IMR-90 (cell line): Measurements from ENCODE around the gene MET. TPM values are rescaled to one million over a fixed set of nuclear protein-coding genes. Genes with fewer than 3 reads are reported as not detected.
A peak's percentile ranks its signal among the peaks of the same experiment; 100 is the strongest.

Experiments
- ATAC-seq: fragments of 200-7000 bp; cut with Tn5 transposase; 2 replicates; pipeline ENCODE4 v1.9.1; 2020; ENCODE audit warnings: low read depth, mild to moderate bottlenecking, moderate library complexity
- BruUV-seq: library from RNA; stranded (reverse); fragments of 400-500 nt; replicated peaks from 2 replicates; lab custom pipeline; 2021; lab: Mats Ljungman, UMichigan
- CTCF ChIA-PET: fragments of 300-600 bp; formaldehyde crosslinking; extraction: SDS; loops from one replicate; lab custom pipeline; 2021; ENCODE audit warnings: antibody characterized with exemption; lab: Yijun Ruan, JAX
- POLR2A ChIA-PET: fragments of 300-600 bp; sonication (Branson Sonifier 250); formaldehyde crosslinking; loops from one replicate; lab custom pipeline; 2022; ENCODE audit warnings: antibody characterized with exemption; ENCODE audit not compliant: unreplicated experiment; lab: Charles Lee
- DNase-seq: peaks from one replicate; pipeline ENCODE4 v3.0.0; 2013
- H2AFZ ChIP-seq: replicated peaks from 2 replicates; pipeline ENCODE3; 2013; ENCODE audit warnings: low read length, mild to moderate bottlenecking; ENCODE audit not compliant: poor library complexity
- H2AK5ac ChIP-seq: 2 replicates; pipeline ENCODE4 v1.6.1; 2013; ENCODE audit warnings: low read depth, low read length, inconsistent platforms
- H2AK9ac ChIP-seq: replicated peaks from 2 replicates; pipeline ENCODE3; 2013; ENCODE audit warnings: mild to moderate bottlenecking, low read depth, low read length, moderate library complexity; ENCODE audit not compliant: poor library complexity
- H2BK120ac ChIP-seq: 2 replicates; pipeline ENCODE4 v1.6.1; 2013; ENCODE audit warnings: low read depth, low read length, inconsistent platforms
- H2BK15ac ChIP-seq: 3 replicates; pipeline ENCODE4 v1.6.1; 2013; ENCODE audit warnings: low read depth, low read length, inconsistent platforms
- H2BK20ac ChIP-seq: 2 replicates; pipeline ENCODE4 v1.6.1; 2013; ENCODE audit warnings: low read depth, mild to moderate bottlenecking, inconsistent platforms, low read length, moderate library complexity
- H2BK5ac ChIP-seq: 2 replicates; pipeline ENCODE4 v1.6.1; 2013; ENCODE audit warnings: mild to moderate bottlenecking, low read depth, low read length, inconsistent platforms; ENCODE audit not compliant: poor library complexity, severe bottlenecking
- H3K14ac ChIP-seq: replicated peaks from 2 replicates; pipeline ENCODE4 v1.6.1; 2013; ENCODE audit warnings: low read depth, low read length, inconsistent platforms
- H3K18ac ChIP-seq: 2 replicates; pipeline ENCODE4 v1.6.1; 2013; ENCODE audit warnings: low read depth, low read length, control low read depth
- H3K23ac ChIP-seq: 2 replicates; pipeline ENCODE4 v1.6.1; 2013; ENCODE audit warnings: low read depth, low read length, inconsistent platforms
- H3K27ac ChIP-seq: 2 replicates; pipeline ENCODE4 v1.5.1; 2013; ENCODE audit warnings: mild to moderate bottlenecking, control low read depth, low read length; ENCODE audit not compliant: insufficient read depth
- H3K27me3 ChIP-seq: 2 replicates; pipeline ENCODE4 v1.6.1; 2013; ENCODE audit warnings: low read length; ENCODE audit not compliant: control insufficient read depth, insufficient read depth
- H3K36me3 ChIP-seq: 2 replicates; pipeline ENCODE4 v1.6.1; 2013; ENCODE audit warnings: low read length, mixed read lengths; ENCODE audit not compliant: control insufficient read depth, insufficient read depth
- H3K4ac ChIP-seq: 2 replicates; pipeline ENCODE4 v1.6.1; 2013; ENCODE audit warnings: low read depth, low read length, inconsistent platforms
- H3K4me1 ChIP-seq: 2 replicates; pipeline ENCODE4 v1.6.1; 2013; ENCODE audit warnings: low read length, mixed read lengths; ENCODE audit not compliant: control insufficient read depth, insufficient read depth
- H3K4me2 ChIP-seq: 2 replicates; pipeline ENCODE4 v1.6.1; 2013; ENCODE audit warnings: low read depth, mild to moderate bottlenecking, control low read depth, low read length, moderate library complexity
- H3K4me3 ChIP-seq: 2 replicates; pipeline ENCODE4 v1.5.1; 2013; ENCODE audit warnings: low read depth, mild to moderate bottlenecking, control low read depth, low read length, moderate library complexity; ENCODE audit not compliant: insufficient read depth
- H3K56ac ChIP-seq: 2 replicates; pipeline ENCODE4 v1.6.1; 2013; ENCODE audit warnings: low read length, inconsistent platforms; ENCODE audit not compliant: insufficient read depth; ENCODE audit errors: extremely low read depth
- H3K79me1 ChIP-seq, 2 experiments: 2 replicates each; pipeline ENCODE4 v1.6.1; 2013; ENCODE audit warnings: low read length in 2 of 2, inconsistent platforms in 1 of 2, low read depth in 1 of 2
- H3K9ac ChIP-seq: 2 replicates; pipeline ENCODE4 v1.6.1; 2013; ENCODE audit warnings: low read depth, low read length, control low read depth
- H3K9me1 ChIP-seq: 2 replicates; pipeline ENCODE4 v1.6.1; 2013; ENCODE audit warnings: low read length, inconsistent platforms; ENCODE audit not compliant: insufficient read depth
- H3K9me3 ChIP-seq: 2 replicates; pipeline ENCODE4 v1.6.1; 2013; ENCODE audit warnings: low read length; ENCODE audit not compliant: control insufficient read depth, insufficient read depth
- H4K20me1 ChIP-seq: 2 replicates; pipeline ENCODE4 v1.6.1; 2013; ENCODE audit warnings: low read length, inconsistent platforms; ENCODE audit not compliant: insufficient read depth
- H4K5ac ChIP-seq: 2 replicates; pipeline ENCODE4 v1.6.1; 2013; ENCODE audit warnings: mild to moderate bottlenecking, low read depth, low read length, control low read depth
- H4K8ac ChIP-seq, 2 experiments: 2 replicates each; pipeline ENCODE4 v1.6.1; 2013; ENCODE audit warnings: low read depth in 2 of 2, low read length in 2 of 2, control low read depth in 1 of 2, inconsistent platforms in 1 of 2
- H4K91ac ChIP-seq: 2 replicates; pipeline ENCODE4 v1.6.1; 2013; ENCODE audit warnings: low read depth, low read length, inconsistent platforms; ENCODE audit not compliant: insufficient read depth
- CEBPB ChIP-seq: IDR thresholded peaks from 2 replicates; pipeline ENCODE4 v1.6.1; 2012; ENCODE audit warnings: low read depth, low read length, improper control_type of control experiment
- CTCF ChIP-seq: conservative IDR thresholded peaks from 2 replicates; pipeline ENCODE4 v1.5.1; 2012; ENCODE audit warnings: mild to moderate bottlenecking, low read depth, low read length, improper control_type of control experiment
- NFE2L2 ChIP-seq: fragments of 150-350 bp; IDR thresholded peaks from 2 replicates; pipeline ENCODE4 v1.6.1; 2016; ENCODE audit warnings: low read depth, mild to moderate bottlenecking, low read length
- RAD21 ChIP-seq: IDR thresholded peaks from 2 replicates; pipeline ENCODE4 v1.6.1; 2012; ENCODE audit warnings: low read length, improper control_type of control experiment
- RCOR1 ChIP-seq: IDR thresholded peaks from 2 replicates; pipeline ENCODE4 v1.6.1; 2012; ENCODE audit warnings: mild to moderate bottlenecking, low read length, improper control_type of control experiment; ENCODE audit not compliant: insufficient replicate concordance
- WGBS, 2 experiments: methylation state at CpG; one replicate each; pipeline versions ENCODE4 v1.1.5 to v1.1.7; 2013; ENCODE audit warnings: missing lambda C conversion rate in 2 of 2; ENCODE audit not compliant: insufficient read length in 1 of 2; ENCODE audit errors: extremely low coverage in 2 of 2; 5-methylcytosine and 5-hydroxymethylcytosine counted together
- dilution Hi-C: fragments of 300-500 bp; cut with HindIII; formaldehyde crosslinking; loops from one replicate; pipeline ENCODE4 v1.14.3; 2018; ENCODE audit warnings: low sequenced_read_pairs; ENCODE audit not compliant: unreplicated experiment
- in situ Hi-C: fragments of 300-500 bp; cut with MboI; formaldehyde crosslinking; loops from 3 replicates; pipeline ENCODE4 v1.14.3; 2019; ENCODE audit warnings: low sequenced_read_pairs, inconsistent platforms, mixed read lengths
- intact Hi-C: fragments of 100-400 bp; cut with micrococcal nuclease; formaldehyde crosslinking; loops from 2 replicates; pipeline ENCODE4 v1.10.0; 2022
- polyA plus RNA-seq, 3 experiments: library from polyadenylated mRNA; depleted of rRNA; stranded (reverse); fragments of >200 nt; gene quantifications; 2 replicates each; pipeline ENCODE4 v1.2.3, GENCODE V29; 2012; ENCODE audit warnings: low replicate concordance in 1 of 3
- total RNA-seq: library from RNA; depleted of rRNA; stranded (reverse); fragments of >200 nt; gene quantifications from 2 replicates; pipeline ENCODE4 v1.2.3, GENCODE V29; 2012

The MET gene
- total and polyA plus RNA-seq, 2 of the 4 experiments (the other 2 are of a cell fraction) = 15.0 to 84.6 TPM

GRCh38 chr7:116726713-116727431 is 54.9 kb downstream of the MET start:
- H2AFZ ChIP-seq = no peak overlapping the region
- no peak overlapping the region for H3K18ac ChIP-seq
- H2BK15ac ChIP-seq = no peak overlapping the region
- intact Hi-C loops = no loop called here
- no peaks in the 10 kb centered on the region for H3K36me3 ChIP-seq
- no peaks in the 10 kb centered on the region for H3K9me3 ChIP-seq
- H4K8ac ChIP-seq = no peak overlapping the region
- H3K9ac ChIP-seq = no peak overlapping the region
- no peak overlapping the region for H3K23ac ChIP-seq
- H3K79me1 ChIP-seq = peaks cover 0 to 21% of the 10 kb centered on the region in 2 experiments; a peak in 3 of 4 replicates
- no peak for TF ChIP-seq RAD21
- TF ChIP-seq CTCF = no peak
- TF ChIP-seq NFE2L2 = no peak
- peak; percentile 83 for TF ChIP-seq CEBPB
- TF ChIP-seq RCOR1 = no peak
- WGBS, 2 experiments = 67% methylated on average over 1 of the region's 4 CpGs; no CpG with 5 or more reads in 1 of the 2 experiments
- H2BK120ac ChIP-seq = no peak overlapping the region
- POLR2A ChIA-PET = no interaction called here
- no peaks in the 10 kb centered on the region for H4K20me1 ChIP-seq
- no peak overlapping the region for H3K56ac ChIP-seq
- in situ Hi-C loops = no loop called here
- H3K14ac ChIP-seq = no peak overlapping the region
- no peak overlapping the region for H3K4ac ChIP-seq
- no peak overlapping the region for H2BK20ac ChIP-seq
- H3K4me2 ChIP-seq = no peak overlapping the region
- no peaks in the 10 kb centered on the region for H3K27me3 ChIP-seq
- BruUV-seq = no TSS peak
- peaks cover 7% of the 10 kb centered on the region for H3K4me1 ChIP-seq
- H3K9me1 ChIP-seq = 0 out of 2 replicates have a peak, but pooled peaks cover 5% of the 10 kb centered on the region
- no peak overlapping the region for H4K91ac ChIP-seq
- CTCF ChIA-PET = no interaction called here
- H2BK5ac ChIP-seq = no peak overlapping the region
- no peak overlapping the region for H2AK9ac ChIP-seq
- no peak overlapping the region for H2AK5ac ChIP-seq
- H3K4me3 ChIP-seq = no peak overlapping the region
- no peak overlapping the region for H3K27ac ChIP-seq
- dilution Hi-C loops = no loop called here
- H4K5ac ChIP-seq = no peak overlapping the region
- DNase-seq = no peak
- ATAC-seq = peak; percentile 80
